NCI-H82 treated with DMSO at 0.1 percent for 48 hours (cell line): ENCODE data around the gene ATF6.
"Not testable (repeated sequence)": the region's sequence is repeated elsewhere in the genome, so short reads cannot be mapped to it uniquely, and the experiment has no call there.

Source experiments
- DNase-seq: peaks from one replicate; lab custom pipeline; 2025; ENCODE audit not compliant: unreplicated experiment; lab: John Stamatoyannopoulos, UW

Gene ATF6

DNA sequence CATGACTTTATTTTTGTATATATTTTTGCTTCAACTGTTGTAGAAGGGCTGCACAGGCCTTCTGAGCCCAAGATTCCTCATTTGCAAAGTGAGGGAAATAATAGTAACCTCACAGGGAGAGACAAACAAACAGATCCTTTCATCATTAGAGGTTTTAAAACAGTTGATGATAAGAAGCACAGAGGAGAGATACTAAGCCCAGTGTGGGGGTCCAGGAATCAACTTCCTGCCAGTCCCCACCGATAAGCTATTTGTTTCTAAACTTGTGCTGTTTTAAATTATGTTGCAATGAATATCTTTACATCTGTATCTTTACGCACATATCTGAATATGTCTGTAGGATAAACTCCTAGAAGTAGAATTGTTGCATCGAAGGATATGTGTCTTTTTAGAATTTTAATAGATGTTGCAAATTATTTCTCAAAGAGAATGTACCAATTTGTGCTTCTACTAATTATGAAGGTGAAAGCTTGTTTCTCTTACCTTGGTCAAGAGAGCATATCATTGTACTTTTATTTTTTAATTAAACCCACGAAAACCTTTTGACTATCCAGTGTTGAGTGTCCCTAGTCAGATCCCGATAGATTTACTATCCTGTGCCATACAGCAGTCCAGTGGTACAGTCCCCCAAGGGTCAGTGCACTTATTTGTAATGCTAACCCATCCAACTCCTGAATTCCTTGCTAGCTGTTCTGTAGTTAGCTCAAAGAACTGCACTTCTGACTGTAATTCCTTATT lies 34.0 kb upstream of the ATF6 start:
- no peak for DNase-seq

DNA sequence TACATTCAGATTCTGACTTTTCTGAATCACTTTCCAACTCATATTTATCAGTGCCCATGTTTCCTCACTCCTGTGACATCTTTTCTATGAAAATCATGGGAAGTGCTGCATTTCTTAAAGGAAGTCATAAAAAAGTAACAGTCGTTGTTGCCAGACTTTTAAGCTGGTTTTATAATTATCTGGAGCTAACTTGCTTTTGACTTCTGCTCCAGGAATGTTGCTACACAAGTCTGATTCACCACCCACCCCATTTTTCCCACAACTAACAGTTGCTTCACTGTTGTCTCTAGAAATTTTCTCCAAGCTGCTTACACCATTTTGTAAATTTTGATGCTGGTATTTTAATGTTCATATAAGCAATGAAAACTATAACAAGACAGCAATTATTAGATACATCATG lies 32.6 kb upstream of the ATF6 start:
- no peak for DNase-seq

DNA sequence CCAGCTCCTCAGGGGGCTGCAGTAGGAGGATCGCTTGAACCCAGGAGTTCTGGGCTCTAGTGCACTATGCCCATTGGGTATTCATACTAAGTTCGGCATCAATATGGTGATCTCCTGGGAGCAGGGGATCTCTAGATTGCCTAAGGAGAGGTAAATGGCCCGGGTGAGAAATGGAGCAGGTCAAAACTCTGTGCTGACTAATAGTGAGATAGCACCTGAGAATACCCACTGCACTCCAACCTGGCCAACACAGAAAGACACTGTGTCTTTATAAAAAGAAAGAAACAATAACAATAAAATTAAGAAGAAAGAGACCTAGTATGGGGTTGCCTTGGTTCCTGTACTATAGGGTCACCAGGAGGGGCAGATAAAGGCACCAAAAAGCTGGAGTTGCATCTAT lies 30.3 kb upstream of the ATF6 start:
- no peak for DNase-seq

DNA sequence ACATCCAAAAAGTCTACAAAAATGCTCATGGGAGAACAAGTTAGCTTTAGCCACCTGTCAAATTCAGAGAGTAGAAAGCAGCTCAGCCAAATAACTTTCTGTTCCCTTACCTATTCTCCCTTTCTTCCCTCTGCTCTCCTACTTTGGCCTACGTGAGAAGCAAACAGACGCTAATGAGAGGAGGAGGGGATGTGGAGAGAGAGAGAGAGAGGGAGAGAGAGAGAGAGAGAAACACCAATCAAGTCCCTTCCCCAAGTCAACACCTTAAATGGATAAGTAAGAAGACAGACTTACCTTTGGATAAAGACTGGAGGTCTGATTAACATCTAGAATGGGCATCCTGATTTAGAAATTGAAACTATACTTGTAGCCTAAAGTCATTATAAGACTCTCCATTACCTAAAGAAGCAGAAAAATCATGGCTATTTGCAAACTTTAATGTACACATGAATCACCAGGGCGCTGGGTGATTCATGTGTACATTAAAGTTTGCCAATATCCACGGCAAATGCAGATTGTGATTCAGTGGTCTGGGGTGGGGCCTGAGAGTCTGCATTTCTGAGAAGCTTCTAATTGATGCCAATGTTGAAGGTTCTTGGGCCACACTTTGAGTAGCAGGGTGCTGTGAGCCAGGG lies 29.7 kb upstream of the ATF6 start:
- DNase-seq: no peak

DNA sequence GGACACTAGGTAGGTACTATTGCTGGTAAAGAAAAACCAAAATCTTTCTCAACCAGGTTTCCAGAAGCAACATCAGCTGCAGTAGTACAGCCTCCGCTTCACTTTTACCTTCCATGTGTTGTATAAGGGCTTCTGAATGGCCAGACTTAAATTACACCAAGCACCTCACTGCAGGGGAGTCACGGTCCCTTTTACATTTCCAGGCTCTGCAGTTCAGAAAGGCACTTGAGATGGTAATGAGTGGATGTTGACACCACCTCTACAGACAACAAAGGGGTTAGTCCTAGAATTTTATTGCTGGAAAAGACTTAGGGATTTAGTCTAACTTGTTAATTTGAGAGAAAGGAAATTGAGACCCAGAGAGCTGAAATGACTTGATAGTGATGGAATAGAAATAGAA lies 28.5 kb upstream of the ATF6 start:
- DNase-seq: no peak

DNA sequence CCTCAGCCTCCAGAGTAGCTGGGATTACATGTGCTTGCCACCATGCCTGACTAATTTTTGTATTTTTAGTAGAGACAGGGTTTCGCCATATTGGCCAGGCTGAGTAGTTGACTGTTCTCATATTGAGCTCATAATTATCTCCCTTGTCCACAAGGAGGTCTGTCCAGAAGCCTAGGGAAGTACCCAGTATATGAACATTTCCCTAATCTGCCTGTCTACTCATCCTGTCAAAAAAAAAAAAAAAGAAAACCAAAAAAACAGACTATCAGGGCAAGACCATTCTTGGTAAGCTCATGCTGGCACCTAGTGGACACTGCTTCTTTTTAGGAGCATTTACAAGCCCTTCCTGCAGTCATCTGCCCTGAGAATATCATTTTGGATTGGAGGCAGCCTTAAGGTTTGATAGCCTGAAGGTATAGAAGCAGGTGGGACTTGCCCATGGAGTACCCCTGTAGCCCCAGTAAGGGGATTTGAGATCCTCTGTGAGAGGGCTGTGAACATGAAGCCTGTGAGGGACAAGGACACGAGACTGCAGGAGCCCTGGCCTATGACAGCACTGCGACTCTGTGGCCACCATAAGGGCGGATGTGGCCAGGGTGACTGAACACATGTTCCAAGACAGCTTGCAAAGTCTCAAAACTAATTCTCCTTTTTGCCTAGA lies 27.4 kb upstream of the ATF6 start:
- DNase-seq: peak; percentile 23

DNA sequence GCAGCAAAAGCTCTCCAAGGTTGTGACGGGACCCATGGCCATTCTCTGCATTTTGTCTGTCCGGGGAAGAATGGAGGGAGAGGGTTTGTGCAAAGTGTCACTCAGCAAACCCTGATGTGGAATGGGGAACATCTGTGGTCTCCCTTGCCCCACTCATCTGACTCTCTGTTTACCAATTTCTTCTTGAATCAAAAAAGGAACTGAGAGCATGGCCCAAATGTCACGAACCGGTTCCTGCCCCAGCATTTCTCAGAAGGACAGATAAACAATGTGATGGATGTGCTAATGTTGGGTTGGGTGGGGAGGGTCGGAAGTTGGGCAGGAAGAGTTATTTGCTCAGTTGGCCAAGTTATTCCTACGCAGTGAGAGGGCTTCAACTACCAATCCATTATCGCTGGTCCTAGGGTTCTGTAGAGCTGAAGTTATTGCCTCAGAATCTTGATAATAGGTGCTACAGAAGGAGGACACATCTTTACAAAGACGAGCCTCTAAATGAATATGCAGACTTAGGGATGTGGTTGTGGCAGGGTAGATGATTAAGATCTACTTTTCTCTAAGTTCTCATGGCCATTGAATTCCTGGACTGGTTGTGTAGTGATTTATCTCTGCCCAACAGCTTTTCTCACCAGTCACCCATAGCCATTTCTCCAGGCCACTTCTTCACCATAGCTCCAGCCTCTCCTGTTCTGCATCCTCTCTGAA lies 26.1 kb upstream of the ATF6 start:
- DNase-seq: no peak

DNA sequence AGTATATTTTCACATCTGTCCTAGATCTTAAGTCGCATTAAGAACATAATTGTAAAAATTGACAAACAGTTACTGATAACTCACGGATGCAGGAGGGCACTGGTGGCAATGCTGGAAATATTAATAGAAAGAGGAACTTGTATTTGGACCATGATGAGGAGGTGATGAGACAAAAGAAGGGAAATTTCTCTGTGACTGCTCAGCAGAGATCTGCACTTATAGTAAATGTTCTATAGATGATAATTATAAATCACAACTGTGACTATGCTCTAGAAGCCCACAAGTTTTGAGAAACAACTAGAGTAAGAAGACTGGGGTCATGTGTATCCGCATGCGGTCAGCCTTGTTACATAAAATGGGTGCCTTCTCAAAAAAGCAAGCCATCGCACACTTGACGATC lies 25.2 kb upstream of the ATF6 start:
- DNase-seq: no peak

DNA sequence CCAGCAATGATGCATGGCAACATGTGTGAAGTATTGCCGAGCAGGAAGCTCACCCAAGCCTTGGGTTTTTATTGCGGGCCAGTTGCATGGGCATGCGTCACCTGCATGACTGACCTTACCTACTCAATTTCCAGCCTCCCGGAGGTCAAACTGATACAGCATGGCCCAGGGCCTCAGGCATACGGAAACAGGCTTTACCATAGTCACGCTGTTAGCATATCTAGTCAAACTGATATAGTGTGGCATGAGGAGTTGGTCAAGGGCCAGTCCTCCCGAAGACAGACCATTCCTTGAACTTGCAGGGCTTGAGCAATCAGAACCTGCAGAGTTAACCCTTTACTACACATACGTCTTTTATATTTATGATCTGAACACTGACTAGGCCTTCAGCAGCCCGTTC lies 22.9 kb upstream of the ATF6 start:
- DNase-seq: no peak

DNA sequence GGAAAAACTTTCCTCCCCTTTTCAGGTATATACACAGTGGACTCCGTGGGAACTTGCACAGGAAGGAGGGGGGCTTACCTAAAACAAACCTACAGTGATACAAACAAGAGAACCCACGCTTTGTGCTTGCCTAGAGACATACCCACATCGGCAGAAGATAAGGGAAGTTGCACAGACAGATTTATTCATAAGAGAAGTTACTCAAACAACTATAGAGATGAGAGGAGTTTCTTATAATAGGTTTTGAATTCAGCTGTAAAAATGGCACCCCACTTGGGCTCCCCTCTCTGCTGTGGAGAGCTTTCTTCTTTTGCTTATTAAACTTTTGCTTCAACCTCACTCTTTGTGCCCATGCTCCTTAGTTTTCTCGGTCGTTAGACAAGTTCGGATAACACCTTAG lies 18.3 kb upstream of the ATF6 start:
- no peak for DNase-seq

DNA sequence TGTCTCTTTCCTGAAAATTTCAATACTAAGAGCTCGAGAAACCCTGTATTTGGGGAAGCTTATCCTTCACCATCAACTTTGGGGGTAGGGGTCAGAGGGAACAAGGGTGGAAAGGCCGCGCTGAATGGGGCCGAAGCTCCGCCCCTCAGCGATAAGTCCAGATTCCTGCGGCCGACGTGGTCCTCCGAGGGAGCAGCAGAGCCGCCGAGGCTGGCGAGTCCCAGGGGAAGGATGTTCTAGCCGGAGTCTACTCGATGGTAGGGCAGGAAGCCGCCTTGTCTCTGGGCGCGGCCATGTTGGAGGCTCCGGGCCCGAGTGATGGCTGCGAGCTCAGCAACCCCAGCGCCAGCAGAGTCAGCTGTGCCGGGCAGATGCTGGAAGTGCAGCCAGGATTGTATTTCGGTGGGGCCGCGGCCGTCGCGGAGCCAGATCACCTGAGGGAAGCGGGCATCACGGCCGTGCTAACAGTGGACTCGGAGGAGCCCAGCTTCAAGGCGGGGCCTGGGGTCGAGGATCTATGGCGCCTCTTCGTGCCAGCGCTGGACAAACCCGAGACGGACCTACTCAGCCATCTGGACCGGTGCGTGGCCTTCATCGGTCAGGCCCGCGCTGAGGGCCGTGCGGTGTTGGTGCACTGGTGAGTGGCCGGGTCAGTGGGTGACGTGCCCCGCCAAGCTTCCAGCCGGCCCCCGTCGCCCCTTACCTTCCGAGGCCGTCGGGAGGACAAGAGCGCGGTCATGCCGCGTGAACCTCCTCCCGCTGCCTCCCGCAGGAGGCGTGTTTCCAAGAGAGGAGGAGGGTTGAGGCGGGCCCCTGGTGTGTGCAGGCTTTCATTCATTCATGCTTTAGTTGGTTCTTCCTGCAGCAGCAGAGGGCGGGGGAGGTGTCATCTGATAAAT lies 16.4 kb upstream of the ATF6 start, which contains the start of gene DUSP12:
DUSP12 (plus strand) TSS at position 278 of the 899 bp plus-strand sequence; CDS start at position 294, 16 bp downstream.
- peak; percentile 93 for DNase-seq

DNA sequence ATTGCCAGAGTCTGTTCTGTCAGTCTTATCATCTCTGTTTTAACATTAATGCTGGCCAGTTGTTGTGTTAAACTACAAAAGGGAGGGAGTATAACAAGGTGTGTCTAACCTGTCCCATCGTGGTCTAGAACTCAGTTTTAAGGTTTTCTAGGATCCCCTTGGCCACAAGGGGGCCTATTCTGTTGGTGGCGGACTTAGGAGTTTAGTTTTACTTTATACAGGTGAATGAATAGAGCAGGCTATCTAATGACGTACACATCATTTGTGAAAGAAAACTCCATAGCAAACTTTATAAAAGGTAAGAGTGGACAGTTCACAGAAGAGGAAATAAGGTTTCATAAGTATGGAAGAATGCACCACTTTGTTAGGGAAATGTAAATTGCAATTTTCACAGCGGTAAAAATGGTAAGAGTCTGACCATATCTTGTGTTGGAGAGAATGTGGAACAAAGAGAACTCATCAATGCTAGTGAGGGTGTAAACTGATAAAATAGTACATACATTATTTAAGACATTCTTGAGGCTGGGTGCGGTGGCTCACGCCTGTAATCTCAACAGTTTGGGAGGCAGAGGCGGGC lies 2.5 kb upstream of the ATF6 start:
- no peak for DNase-seq

DNA sequence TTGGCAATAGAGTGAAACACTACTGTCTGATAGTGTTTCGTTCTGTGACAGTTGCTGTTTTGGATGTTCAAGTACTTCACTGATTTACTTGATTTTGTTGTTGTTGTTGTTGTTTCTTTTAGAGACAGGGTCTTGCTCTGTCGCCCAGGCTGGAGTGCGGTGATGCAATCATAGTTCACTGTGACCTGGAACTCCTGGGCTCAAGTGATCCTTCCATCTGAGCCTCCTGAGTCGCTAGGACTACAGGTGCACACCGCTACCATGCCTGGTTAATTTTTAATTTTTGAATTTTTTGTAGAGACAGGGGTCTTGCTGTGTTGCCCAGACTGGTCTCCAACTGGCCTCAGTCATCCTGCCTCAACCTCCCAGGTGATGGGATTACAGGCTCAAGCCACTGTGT lies 2.3 kb downstream of the ATF6 start:
- DNase-seq: no peak

DNA sequence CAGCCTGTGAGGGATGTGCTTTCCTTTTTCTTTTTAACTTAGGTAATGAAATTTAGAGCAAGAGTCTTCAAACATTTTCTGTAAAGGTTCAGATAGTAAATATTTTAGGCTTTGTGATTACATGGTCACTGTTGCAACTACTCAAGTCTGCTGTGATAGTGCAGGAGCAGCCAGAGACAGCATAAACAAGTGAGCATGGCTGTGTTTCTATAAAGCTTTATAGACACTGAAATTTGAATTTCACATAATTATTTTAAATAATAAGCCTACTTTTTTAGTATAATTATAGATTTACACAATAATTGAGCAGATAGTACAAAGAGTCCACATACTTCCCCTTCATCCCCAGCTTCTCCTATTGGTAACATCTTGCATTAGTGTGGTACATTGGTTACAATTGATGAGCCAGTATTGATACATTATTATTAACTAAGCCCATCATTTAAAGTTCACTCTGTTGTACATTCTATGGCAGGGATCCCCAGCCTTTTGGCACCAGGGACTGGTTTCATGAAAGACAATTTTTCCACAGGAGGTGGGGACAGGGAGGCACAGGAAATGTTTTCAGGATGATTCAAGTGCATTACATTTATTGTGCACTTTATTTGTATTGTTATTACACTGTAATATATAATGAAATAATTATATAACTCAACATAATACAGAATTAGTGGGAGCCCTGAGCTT lies 3.0 kb downstream of the ATF6 start:
- DNase-seq: no peak

DNA sequence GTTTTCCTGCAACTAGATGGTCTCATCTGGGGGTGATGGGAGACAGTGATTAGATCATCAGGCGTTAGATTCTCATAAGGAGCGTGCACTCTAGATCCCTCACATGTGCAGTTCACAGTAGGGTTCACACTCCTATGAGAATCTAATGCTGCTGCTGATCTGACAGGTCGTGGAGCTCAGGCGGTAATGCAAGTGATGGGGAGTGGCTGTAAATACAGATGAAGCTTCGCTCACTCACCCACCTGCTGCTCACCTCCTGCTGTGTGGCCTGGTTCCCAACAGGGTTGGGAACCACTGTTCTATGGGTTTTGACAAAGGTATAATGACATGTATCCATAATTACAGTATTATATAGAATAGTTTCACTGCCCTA lies 3.5 kb downstream of the ATF6 start:
- DNase-seq: not testable (repeated sequence)

DNA sequence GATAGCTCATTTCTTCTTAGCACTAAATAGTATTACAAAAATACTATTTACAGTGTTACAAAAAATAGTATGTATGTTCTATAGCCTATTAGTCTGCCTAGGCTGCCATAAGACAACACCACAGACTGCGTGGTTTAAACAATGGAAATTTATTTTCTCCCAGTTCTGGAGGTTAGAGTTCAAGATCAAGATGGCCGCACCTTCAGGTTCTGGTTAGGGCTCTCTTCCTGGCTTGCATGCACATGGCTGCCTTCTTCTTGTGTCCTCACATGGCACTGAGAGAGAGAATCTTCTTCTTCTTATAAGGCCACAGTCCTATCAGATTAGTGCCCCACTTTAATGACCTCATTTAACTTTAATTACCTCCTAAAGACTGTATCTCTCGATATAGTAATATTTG lies 4.1 kb downstream of the ATF6 start:
- no peak for DNase-seq

DNA sequence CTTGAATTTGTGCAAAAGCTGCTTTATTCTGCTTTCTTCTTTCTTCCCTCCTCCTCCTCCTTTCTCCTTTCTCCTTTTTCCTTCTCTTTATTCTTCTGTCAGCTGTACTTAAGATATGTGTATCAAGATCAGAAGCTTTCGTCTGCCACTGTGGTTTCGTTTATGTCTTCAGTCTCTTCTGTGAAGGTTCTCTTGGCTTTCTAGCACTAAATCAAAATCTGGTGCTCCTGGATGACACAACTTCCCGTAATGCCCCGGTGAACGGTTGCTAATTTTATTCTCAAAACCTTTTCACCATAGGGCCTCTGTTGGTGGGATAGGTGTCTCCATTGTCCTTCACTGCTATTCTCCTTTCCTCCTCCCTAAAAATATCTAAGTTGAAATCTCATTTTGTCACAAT lies 5.0 kb downstream of the ATF6 start:
- DNase-seq: no peak

DNA sequence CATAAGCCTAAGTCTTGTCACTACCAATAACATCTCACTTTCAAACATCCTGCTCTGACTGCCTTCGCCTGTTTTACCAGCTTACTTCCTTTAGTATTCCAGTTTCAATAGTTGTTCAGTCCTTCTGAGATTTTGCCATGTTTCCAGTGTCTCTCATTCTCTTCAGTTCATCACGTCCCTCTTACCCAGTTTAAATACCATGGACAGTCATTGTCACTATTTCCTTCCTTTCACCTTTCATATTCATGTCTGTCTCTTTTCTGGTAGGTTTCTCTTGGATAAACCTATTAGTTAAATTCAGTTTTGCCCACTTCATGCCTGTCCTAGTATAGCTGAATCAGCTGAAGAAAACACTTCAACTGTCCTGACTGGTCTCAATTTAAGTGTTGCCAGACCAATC lies 5.9 kb downstream of the ATF6 start:
- DNase-seq: no peak

DNA sequence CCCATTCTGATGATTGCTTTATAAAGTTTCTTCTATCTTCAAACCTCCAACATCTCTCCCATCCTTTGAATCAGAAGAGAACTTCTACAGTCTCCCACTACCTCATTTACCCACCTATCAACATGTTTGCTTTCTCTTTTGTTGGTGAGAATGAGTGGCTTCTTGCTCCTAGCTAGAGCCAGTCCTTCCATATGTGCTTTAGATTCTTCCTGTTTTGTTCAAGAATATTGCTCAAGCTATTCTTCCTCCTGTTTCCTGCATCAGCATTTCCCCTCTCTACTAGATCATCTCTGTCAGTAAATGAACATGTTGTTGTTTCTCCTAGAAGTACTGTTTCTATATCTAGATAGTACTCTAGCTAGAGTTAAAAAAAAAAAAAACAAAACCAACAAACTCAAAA lies 6.3 kb downstream of the ATF6 start:
- DNase-seq: no peak

DNA sequence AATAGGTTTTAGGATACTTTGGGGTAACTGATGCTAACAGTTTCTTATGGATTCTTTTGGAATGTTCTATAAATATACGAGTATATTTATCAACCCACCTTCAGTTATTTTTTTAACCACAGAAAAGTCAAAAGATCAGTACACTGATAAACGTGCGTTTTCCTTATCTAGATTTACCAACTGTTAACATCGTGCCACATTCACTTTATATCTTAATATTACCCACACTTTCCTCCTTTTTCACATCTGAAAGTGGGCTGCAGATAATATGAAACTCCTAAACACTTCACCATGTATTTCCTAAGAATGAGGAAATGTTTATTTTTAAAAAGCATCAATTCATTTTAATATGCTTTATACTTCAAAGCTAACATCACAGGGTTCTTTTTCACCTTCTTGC lies 7.7 kb downstream of the ATF6 start:
- DNase-seq: no peak
